GM21360 (cell line): Measurements from ENCODE around the gene CBL.

Experiments
- ATAC-seq: cut with Tn5 transposase; IDR thresholded peaks from one replicate; pipeline ENCODE4 v1.9.1; 2021; ENCODE audit warnings: mild to moderate bottlenecking, moderate library complexity; ENCODE audit not compliant: unreplicated experiment

Gene CBL

DNA sequence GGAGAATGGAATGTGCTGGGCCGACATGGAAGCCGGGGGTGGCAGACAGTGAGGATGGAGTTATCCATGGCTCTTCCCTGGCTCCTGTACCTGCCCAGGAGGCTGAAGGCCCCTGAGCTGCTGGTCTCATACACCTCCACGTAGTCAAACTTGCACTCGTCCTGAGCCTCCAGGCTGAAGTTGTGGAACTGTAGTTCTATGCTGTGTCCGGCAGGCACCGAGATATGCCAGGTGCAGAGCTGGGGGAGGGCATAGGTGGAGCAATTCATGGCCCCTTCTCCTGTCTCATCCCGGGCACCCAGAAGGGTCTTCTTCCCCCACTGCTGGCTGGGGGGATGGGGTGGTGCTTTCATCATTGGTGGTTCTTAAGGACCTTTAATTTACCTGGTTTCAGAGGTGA, 137.6 kb downstream of the CBL start:
- ATAC-seq, result no peak

DNA sequence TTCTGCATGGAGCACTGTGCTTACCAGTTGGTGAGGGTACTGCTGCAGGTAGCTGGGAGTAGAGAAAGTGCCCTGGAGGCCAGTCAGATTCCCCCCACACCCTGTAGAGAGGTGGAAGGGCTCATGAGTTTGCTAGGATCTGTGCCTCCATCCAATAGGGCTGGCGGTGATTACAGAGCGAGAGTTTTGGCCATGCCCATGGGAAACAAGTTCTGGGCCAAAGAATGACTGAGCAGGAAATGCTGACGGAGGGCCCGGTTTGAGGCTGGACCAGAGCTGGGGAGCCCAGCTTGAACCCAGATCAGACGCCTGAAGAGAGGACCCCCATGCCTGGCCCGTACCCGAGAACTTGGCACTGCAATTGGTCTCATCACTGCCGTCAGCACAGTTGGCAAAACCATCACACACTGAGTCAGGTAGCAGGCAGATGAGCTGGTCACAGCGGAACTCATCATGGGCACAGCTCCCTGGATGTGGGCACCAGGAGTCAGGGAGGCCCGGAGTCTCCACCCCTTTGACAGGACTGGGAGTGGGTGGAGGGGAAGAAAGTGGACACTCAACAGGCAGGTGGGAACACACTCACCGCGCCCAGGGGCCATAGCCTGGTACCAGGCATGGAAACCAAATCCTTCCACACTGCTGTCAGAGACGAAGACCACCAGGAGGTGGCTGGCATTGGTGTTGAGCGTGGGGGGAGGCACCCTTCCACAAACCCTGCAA, 138.3 kb downstream of the CBL start:
- no peak for ATAC-seq

DNA sequence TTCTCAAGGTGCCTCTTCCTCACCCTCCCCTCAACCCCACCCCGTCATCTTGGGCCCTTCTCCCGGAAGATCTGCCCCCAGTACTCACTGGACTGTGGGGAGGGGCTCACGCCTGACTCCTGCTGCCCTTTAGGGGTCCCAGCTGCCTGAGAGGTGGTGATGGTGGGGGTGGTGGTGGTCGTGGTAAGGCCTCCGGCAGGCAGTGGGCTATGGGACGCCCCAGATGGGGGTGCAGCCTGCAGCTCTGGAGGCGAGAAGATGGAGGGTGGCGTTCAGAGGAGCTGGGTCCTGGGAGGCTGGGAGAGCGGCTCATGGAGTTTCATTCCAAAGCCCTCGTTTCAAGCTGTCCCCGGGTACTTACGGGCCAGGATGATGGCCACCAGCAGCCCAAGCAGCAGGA, 139.5 kb downstream of the CBL start:
- ATAC-seq, result no peak

DNA sequence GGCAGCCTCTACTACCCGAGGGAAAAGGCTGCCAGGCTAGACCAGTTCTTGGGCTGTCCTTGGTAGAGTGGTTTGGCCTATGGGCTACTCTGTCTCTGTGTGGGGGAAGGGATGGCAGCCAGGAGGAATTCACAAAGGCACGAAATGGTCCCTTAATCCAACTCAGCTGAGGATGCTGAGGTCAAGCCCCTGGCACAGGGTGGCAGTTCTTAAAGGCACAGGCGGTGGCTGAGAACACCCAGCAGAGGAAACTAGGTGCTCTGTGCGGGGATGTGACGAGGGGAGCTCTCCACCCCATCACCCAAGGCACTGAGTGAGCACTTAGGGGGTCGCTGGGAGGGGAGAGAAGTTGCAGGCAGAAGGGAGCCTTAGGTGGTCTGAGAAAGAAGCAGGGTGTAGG, 140.5 kb downstream of the CBL start, which contains the start of gene MFRP:
MFRP (minus strand) TSS at position 101 of the 400 bp plus-strand sequence. CDS start 192 bp downstream, outside the sequence.
- no peak for ATAC-seq

DNA sequence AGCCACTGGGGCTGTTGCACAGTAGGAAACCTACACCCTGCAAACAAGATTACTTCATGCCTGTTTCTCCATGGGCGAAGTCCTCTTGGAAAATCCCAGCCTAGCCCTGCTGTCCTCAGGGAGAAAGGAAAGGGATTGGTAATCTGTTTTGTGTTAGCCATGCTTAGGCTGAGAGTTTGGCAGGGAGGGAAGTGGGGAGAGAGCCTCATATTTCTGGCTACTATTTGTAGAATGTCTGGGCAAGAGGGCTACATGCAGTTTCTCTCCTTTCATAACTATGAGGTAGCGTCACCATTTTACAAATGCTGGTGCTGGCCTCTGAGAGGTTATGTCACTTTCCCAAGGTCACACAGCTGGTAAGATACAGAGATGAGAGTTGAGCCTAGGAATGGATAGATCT, 141.1 kb downstream of the CBL start:
- ATAC-seq, result no peak

DNA sequence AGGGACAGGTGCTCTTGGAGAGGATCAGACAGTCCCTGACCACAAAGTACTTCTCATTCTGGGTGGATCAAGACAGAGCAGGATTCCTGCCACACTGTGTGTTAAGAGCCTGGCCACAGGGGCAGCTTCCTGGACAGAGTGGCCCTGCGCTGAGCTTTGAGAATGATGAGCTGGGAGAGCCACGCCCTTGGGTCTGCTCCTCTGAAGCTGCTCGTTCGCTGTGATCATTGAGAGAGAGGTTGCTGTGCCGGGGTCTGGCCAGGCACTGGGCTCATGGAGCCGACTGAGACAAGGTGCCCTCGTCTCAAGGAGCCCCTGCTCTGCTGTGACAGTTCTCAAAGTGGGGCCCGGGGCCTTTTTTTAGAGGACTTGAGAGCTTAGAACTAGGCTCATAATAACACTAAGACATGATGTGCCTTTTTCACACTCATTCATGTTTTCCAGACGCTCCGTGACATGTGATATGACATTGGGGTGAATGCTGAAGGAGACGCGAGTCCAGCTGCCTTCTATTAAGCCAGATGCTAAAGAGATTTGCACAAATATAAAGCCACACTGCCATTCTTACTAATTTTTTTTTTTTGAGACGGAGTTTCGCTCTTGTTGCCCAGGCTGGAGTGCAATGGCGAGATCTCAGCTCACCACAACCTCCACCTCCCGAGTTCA, 141.9 kb downstream of the CBL start:
- no peak for ATAC-seq

DNA sequence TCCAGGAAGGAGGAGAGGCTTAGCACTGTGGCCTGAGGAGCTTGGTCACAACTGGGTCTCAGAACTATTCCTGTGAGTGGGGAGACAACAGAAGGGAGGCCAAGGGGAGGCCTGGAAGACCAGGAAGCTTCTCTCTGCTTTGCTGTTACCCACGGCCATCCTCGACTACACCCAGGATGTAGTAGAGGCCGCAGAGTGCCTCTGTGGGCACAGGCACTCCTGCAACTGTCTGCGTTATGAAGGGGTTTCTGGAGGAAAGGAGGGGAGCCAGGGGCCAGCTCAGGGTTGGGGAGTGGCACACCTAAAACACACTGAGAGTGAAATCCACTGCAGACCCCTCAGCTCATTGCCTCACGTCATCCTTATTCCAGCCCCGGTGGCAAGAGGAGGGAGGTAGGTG, 144.2 kb downstream of the CBL start:
- no peak for ATAC-seq

DNA sequence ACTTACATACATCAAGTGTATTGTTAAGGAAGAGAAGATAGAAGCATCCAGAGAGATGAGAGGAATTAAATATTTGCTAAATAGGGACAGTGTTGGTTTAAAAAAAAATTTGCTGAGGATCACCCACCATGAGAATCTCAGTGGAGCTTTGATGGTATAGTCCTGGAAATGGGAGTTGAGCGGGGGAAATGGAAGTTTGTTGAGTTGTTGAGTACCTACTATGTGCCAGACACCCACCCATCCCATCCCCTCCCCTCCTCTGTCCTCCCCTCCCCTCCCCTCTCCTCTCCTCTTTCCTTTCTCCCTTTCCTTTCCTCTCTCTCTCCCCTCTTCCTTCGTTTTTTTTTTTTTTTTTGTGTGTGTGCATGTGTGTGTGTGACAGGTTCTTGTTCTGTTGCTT, 145.1 kb downstream of the CBL start:
- ATAC-seq, result no peak

DNA sequence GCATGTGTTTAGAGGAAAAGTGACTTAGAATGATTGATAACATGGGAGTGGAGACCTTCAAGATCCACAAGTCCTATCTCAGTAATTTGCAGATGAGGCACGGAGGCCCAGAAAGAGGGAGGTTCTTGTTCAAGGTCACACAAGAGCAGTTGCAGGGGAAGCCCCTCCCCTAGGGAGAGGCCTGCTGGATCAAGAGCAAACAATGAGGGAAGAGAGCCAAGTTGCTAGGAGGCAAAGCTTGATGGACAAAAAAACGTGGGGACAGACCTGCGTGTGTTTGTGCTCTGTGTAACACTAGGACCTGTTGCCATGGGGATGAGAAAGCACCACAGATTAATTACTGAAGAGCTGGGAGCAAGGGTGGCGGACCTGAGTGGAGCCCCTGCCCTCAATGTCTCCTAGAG, 146.7 kb downstream of the CBL start:
- ATAC-seq, result no peak

DNA sequence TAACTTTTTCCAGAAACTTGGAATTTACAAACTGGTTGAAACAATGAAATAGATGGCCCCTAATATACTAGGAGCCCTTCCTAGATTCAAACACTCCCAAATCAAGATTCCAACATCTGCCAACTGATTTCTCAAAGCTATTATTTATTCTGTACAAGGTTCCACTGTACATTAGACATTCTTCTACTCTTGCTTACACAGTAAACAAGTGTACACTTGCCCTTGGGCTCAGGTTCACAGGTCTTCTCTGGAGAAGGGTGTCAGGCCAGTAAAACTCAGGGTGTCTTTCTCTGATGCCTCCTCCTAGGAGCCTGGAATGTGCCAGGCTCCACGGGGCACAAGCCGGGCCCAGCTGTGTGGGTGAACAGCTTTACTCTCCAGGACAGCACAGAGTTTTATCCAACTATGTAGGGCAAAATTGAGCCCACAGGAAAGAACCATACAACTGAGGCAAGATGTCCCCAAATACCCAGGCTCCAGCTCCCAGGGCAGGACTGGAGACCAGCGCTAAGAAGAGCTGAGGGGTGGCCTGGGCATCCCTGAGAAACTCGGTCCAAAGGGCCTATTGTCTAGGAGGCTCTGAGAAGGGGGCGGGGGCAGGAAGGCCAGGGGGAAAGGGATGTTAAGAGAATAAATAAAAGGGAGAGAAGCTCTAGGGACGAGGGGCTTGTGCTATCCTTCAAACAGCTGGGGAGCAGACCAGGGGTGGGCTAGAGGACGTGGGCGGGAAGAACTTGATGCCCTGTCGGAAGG, 149.1 kb downstream of the CBL start:
- ATAC-seq, result no peak

DNA sequence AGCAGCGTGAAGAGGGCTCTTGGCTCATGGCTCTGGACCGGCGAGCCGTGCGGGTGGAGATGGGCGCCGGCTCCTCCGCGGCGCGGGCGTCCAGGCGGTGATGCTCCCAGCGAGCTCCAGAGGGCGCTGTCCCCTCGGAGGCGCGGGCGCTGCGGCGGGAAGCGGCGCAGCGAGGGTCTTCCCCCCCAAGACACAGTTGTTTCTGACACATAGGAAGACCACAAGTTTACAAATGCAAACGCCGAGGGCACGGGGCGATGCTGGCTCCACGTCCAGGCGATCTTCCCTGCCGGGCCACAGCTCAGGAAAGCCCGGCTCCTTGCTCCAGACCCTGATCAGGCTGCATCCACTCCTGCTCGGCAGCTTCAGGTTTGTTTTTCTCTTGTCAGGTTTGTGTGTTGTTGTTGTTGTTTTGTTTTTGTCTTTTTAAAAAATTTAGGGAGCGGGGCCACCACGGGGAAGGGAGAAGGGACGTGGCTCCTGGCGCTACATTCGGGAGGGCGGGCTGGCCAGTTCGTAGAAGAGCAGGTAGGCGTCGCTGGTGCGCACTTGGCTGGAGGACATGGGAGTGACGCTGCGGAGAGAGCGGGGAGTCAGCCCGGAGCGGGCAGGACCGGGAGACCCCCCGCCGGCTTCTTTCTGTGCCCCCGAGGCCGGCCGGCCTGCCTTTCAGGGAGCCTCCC, 150.4 kb downstream of the CBL start:
- peak; percentile 68 for ATAC-seq

DNA sequence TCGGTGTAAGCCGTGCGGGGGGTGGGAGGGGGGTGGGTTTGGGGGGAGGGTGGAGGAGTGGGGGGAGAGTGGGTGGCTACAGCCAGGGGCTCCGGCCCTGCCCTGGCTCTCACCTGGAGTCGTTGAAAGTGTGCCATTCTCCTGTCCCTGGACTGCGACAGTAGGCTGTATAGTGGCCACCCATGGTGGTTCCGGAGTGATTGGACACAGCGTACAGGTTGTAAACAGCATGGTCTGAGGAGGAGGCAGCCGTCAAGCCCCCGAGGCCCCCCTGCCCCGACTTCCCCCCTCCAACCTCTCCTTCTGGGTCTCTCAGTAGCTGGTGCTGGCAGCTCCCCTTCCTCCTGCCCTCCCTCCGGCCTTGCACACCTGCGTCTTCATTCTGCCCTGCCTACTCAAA, 150.9 kb downstream of the CBL start:
- ATAC-seq, result no peak
